Stimulated activated CD4-positive, alpha-beta T cell treated with anti-CD3 and anti-CD28 coated beads, Interleukin-12 subunit alpha, Interleukin-12 subunit beta, amount 100 ng/mL, for 24 hours (primary cell): ENCODE results near the gene ABCA7.

ENCODE experiments used
- DNase-seq, 2 experiments: peaks; one replicate each; pipeline ENCODE4 v3.0.0-alpha.2; 2020; ENCODE audit warnings: low read depth in 2 of 2

Gene ABCA7

GRCh38 chr19:1055886-1056620 is 16.1 kb downstream of the ABCA7 start:
- no peak for DNase-seq

GRCh38 chr19:1057176-1057855 is 17.4 kb downstream of the ABCA7 start:
- no peak for DNase-seq

GRCh38 chr19:1058112-1058511 is 18.2 kb downstream of the ABCA7 start:
- no peak for DNase-seq

- no peak for DNase-seq
Observed at GRCh38 chr19:1060689-1061088, 20.8 kb downstream of the ABCA7 start.

- DNase-seq, result no peak
Observed at GRCh38 chr19:1061987-1062386, 22.1 kb downstream of the ABCA7 start.

GRCh38 chr19:1062387-1063029 is 22.6 kb downstream of the ABCA7 start:
- DNase-seq, result no peak

GRCh38 chr19:1063030-1063908 is 23.4 kb downstream of the ABCA7 start:
- no peak for DNase-seq

GRCh38 chr19:1063909-1064660 is 24.2 kb downstream of the ABCA7 start:
- DNase-seq, result no peak

- DNase-seq, result peak; percentile 58 to 69
Observed at GRCh38 chr19:1064661-1065605, 25.0 kb downstream of the ABCA7 start.

GRCh38 chr19:1065606-1066109 is 25.8 kb downstream of the ABCA7 start:
- no peak for DNase-seq

- DNase-seq, result no peak
Observed at GRCh38 chr19:1066251-1066747, 26.4 kb downstream of the ABCA7 start.

- DNase-seq, result peak; percentile 60 to 74
Observed at GRCh38 chr19:1066748-1067340, 26.9 kb downstream of the ABCA7 start, which contains the start of gene ARHGAP45. Gene ARHGAP45, plus strand, starts transcription at chr19:1067167. Its CDS starts 239 bp downstream, at chr19:1067406.

- no peak for DNase-seq
Observed at GRCh38 chr19:1067341-1067957, 27.5 kb downstream of the ABCA7 start.

- no peak for DNase-seq
Observed at GRCh38 chr19:1068009-1069001, 28.4 kb downstream of the ABCA7 start.

GRCh38 chr19:1069009-1069779 is 29.3 kb downstream of the ABCA7 start:
- DNase-seq, result no peak

- DNase-seq, result no peak
Observed at GRCh38 chr19:1070576-1070930, 30.6 kb downstream of the ABCA7 start.
